GM12878 (cell line): Measurements from ENCODE around the gene SF3A1. TPM values are rescaled to one million over a fixed set of nuclear protein-coding genes. Genes with fewer than 3 reads are reported as not detected.
A peak's percentile ranks its signal among the peaks of the same experiment; 100 is the strongest.

Experiments used
- ATAC-seq: fragments of 200-7000 bp; cut with Tn5 transposase; 3 replicates; pipeline ENCODE4 v1.9.1; 2020; ENCODE audit warnings: mild to moderate bottlenecking, moderate library complexity
- BruUV-seq: library from RNA; stranded (reverse); fragments of 400-500 nt; replicated peaks from 2 replicates; lab custom pipeline; 2021; lab: Mats Ljungman, UMichigan
- CTCF ChIA-PET: fragments of 300-600 bp; sonication (Branson Sonifier 250); formaldehyde crosslinking; extraction: SDS; loops from one replicate; lab custom pipeline; 2021; ENCODE audit warnings: inconsistent platforms; lab: Yijun Ruan, JAX
- POLR2A ChIA-PET: fragments of 350-600 bp; formaldehyde crosslinking; extraction: SDS; loops from one replicate; lab custom pipeline; 2021; ENCODE audit warnings: inconsistent platforms; lab: Charles Lee
- RAD21 ChIA-PET: fragments of 300-600 bp; sonication (Branson Sonifier 250); formaldehyde crosslinking; loops from one replicate; lab custom pipeline; 2023; ENCODE audit warnings: antibody characterized with exemption; ENCODE audit not compliant: unreplicated experiment; lab: Charles Lee
- SMC1A ChIA-PET: fragments of 300-600 bp; sonication (Branson Sonifier 250); formaldehyde crosslinking; loops from one replicate; lab custom pipeline; 2023; ENCODE audit not compliant: unreplicated experiment, uncharacterized antibody; lab: Charles Lee
- DNase-seq: peaks from one replicate; pipeline ENCODE4 v3.0.0-alpha.2; 2011; ENCODE audit warnings: low read depth, low spot score
- FAIRE-seq: peaks from 3 replicates; lab custom pipeline; 2011; peaks lifted over from hg19 to GRCh38; lab: Jason Lieb, UNC
- H2AFZ ChIP-seq: 2 replicates; pipeline ENCODE4 v1.6.0; 2011; ENCODE audit warnings: low read depth, low read length, control low read depth; ENCODE audit not compliant: control insufficient read depth
- H3K27ac ChIP-seq: 2 replicates; pipeline ENCODE4 v1.5.1; 2011; ENCODE audit warnings: control low read depth; ENCODE audit not compliant: control insufficient read depth, insufficient read depth
- H3K27me3 ChIP-seq, 2 experiments: replicated peaks in 1 of 2; 2 replicates each; pipeline versions ENCODE4 v1.6.0 to v1.6.1; 2011; ENCODE audit warnings: low read length in 1 of 2; ENCODE audit not compliant: control insufficient read depth in 2 of 2, insufficient read depth in 2 of 2
- H3K36me3 ChIP-seq, 2 experiments: 2 replicates each; pipeline ENCODE4 v1.5.1; 2011; ENCODE audit warnings: low read length in 1 of 2; ENCODE audit not compliant: control insufficient read depth in 2 of 2, insufficient read depth in 2 of 2
- H3K4me1 ChIP-seq: 2 replicates; pipeline ENCODE4 v1.6.1; 2011; ENCODE audit warnings: mild to moderate bottlenecking, low read length, moderate library complexity, mixed read lengths; ENCODE audit not compliant: control insufficient read depth, insufficient read depth
- H3K4me2 ChIP-seq: 2 replicates; pipeline ENCODE4 v1.6.0; 2011; ENCODE audit warnings: control low read depth; ENCODE audit not compliant: control insufficient read depth, insufficient read depth
- H3K4me3 ChIP-seq: fragments of 200-600 bp; sonication (generic); 2 replicates; pipeline ENCODE4 v1.5.1; 2016
- H3K79me2 ChIP-seq: 2 replicates; pipeline ENCODE4 v1.6.0; 2011; ENCODE audit warnings: low read length; ENCODE audit not compliant: control insufficient read depth, insufficient read depth
- H3K9ac ChIP-seq: 2 replicates; pipeline ENCODE4 v1.8.0; 2011; ENCODE audit warnings: low read length, control low read depth, mixed read lengths; ENCODE audit not compliant: control insufficient read depth, insufficient read depth
- H3K9me3 ChIP-seq: replicated peaks from 3 replicates; pipeline ENCODE4 v1.5.1; 2011; ENCODE audit warnings: mild to moderate bottlenecking, low read length; ENCODE audit not compliant: control insufficient read depth, insufficient read depth
- H4K20me1 ChIP-seq: 2 replicates; pipeline ENCODE4 v1.6.0; 2011; ENCODE audit not compliant: control insufficient read depth, insufficient read depth
- ELK1 ChIP-seq: IDR thresholded peaks from 2 replicates; pipeline ENCODE4 v1.6.1; 2012; ENCODE audit warnings: low read depth, low read length, improper control_type of control experiment
- GATAD2B ChIP-seq: fragments of 450-650 bp; conservative IDR thresholded peaks from 2 replicates; pipeline ENCODE4 v1.6.1; 2017; ENCODE audit warnings: low read depth, mild to moderate bottlenecking, moderate library complexity
- HCFC1 ChIP-seq: fragments of 150-350 bp; IDR thresholded peaks from 2 replicates; pipeline ENCODE4 v1.6.1; 2014; ENCODE audit warnings: low read length
- IKZF1 ChIP-seq: fragments of 450-650 bp; conservative IDR thresholded peaks from 2 replicates; pipeline ENCODE4 v1.6.1; 2017; ENCODE audit warnings: antibody characterized with exemption, mild to moderate bottlenecking
- NBN ChIP-seq: fragments of 450-650 bp; IDR thresholded peaks from 2 replicates; pipeline ENCODE4 v1.6.1; 2016
- NFYA ChIP-seq: IDR thresholded peaks from 2 replicates; pipeline ENCODE4 v1.6.1; 2011; ENCODE audit warnings: low read depth, mild to moderate bottlenecking, low read length, improper control_type of control experiment, borderline replicate concordance
- PAX5 ChIP-seq: IDR thresholded peaks from 2 replicates; pipeline ENCODE4 v1.6.1; 2011; ENCODE audit warnings: low read depth, low read length, borderline replicate concordance
- SREBF1 ChIP-seq: IDR thresholded peaks from 2 replicates; pipeline ENCODE4 v1.6.1; 2012; ENCODE audit warnings: mild to moderate bottlenecking, low read length
- STAT1 ChIP-seq: fragments of 450-650 bp; conservative IDR thresholded peaks from 2 replicates; pipeline ENCODE4 v1.6.1; 2014; ENCODE audit warnings: antibody characterized with exemption, mild to moderate bottlenecking
- WGBS: methylation state at CpG from one replicate; pipeline ENCODE4 v1.1.6; 2016; ENCODE audit warnings: low lambda C conversion rate; ENCODE audit not compliant: insufficient replicate concordance, insufficient coverage; ENCODE audit errors: missing lambda C conversion rate; 5-methylcytosine and 5-hydroxymethylcytosine counted together
- in situ Hi-C: fragments of 300-500 bp; cut with MboI; formaldehyde crosslinking; loops from 9 replicates; pipeline ENCODE4 v1.14.3; 2018; ENCODE audit warnings: mixed read lengths
- intact Hi-C: fragments of 100-400 bp; cut with micrococcal nuclease; formaldehyde crosslinking; loops from one replicate; pipeline ENCODE4 v1.14.2; 2022; ENCODE audit not compliant: unreplicated experiment
- polyA plus RNA-seq, 11 experiments: library from polyadenylated mRNA; depleted of rRNA in 4 of 11; unstranded in 6 of 11; stranded (reverse) in 5 of 11; fragments of >200 nt; fragmentation: Nextera tagmentation in 4 of 11; fragmentation: Illumina TruSeq in 1 of 11; extraction: Ambion mirVana in 4 of 11; extraction: Trizol in 1 of 11; gene quantifications; 1 replicate in 1 of 11; 2 replicates in 10 of 11; pipeline versions ENCODE4 v1.2.1 to v1.2.3, GENCODE V29; 2011 to 2016; ENCODE audit warnings: inconsistent platforms in 2 of 11, missing spikeins in 2 of 11, low read depth in 1 of 11
- total RNA-seq, 4 experiments: library from RNA; depleted of rRNA in 3 of 4; stranded (reverse); fragments of >200 nt in 3 of 4; fragmentation: Illumina TruSeq in 1 of 4; extraction: Trizol in 1 of 4; gene quantifications; 2 replicates each; pipeline versions ENCODE4 v1.2.1 to v1.2.3, GENCODE V29; 2013 to 2021
- TF ChIP-seq, protein P1 (sequence below): fragments of 450-650 bp; IDR thresholded peaks from 2 replicates; pipeline ENCODE4 v1.6.1; 2018; ENCODE audit warnings: borderline replicate concordance, mild to moderate bottlenecking; ENCODE audit not compliant: partially characterized antibody

The SF3A1 gene
- total and polyA plus RNA-seq, 10 of the 15 experiments (the other 5 are each of a cell fraction or from before 2014, with no cell fraction given), result 10.4 to 239 (median 46.0) TPM

GRCh38 chr22:30348809-30349208 is 7.9 kb downstream of the SF3A1 start (continued):
- no peak for TF ChIP-seq SREBF1
- no peak for TF ChIP-seq HCFC1

DNA sequence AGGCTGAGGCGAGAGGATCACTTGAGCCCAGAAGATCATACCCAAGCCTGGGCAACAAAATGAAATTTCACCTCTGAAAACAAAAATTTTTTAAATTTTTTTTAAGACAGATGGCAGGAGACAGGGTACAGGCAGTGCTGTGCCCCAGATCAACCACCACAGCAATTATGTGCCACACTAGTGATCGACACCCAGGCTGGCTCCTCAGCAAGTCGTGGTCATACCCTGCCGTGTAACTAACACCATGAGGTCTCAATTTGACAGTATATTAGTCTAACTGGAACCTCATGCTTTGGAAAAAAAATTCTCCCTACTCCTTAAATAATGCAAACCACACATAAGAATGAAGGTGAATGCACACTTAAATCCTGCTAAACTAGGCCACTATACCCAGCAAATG is 8.3 kb downstream of the SF3A1 start:
- POLR2A ChIA-PET, result interaction anchor here (0.6 to 5.7 kb wide), 6 partner anchors 20 to 153 kb away, joined by 3 to 27 read pairs (median 5); partner anchors contain the start of gene TBC1D10A
- CTCF ChIA-PET, result interaction anchor here (1.3 to 6.0 kb wide), 3 partner anchors 10 to 85 kb away, joined by 3 to 44 read pairs (median 4); partner anchors contain the start of gene CASTOR1
- no peak for DNase-seq
- 33% methylated on average over 4 of the region's 4 CpGs for WGBS
- Histone ChIP-seq H3K9me3 (no peaks in the 10 kb centered on the region), H3K27me3 (no peaks in the 10 kb centered on the region), H3K9ac (peak overlapping the region; percentile 28; the same call in 1 of the 2 replicates), H4K20me1 (no peaks in the 10 kb centered on the region), H2AFZ (no peak overlapping the region), H3K4me1 (peaks cover 13% of the 10 kb centered on the region), H3K79me2 (peaks cover 50% of the 10 kb centered on the region), H3K27ac (peak overlapping the region; percentile 77), H3K4me2 (peak overlapping the region; percentile 49), H3K36me3 (peaks cover 26 to 44% of the 10 kb centered on the region in 2 experiments), H3K4me3 (peak overlapping the region; percentile 28; the same call in 1 of the 2 replicates)
- ATAC-seq, result peak; percentile 74
- BruUV-seq, result no TSS peak
- FAIRE-seq, result no peak
- intact Hi-C loops (no loop called here), in situ Hi-C loops (no loop called here)
- TF ChIP-seq NBN, result no peak
- TF ChIP-seq GATAD2B, result no peak
- no peak for TF ChIP-seq IKZF1
- TF ChIP-seq, protein P1, sequence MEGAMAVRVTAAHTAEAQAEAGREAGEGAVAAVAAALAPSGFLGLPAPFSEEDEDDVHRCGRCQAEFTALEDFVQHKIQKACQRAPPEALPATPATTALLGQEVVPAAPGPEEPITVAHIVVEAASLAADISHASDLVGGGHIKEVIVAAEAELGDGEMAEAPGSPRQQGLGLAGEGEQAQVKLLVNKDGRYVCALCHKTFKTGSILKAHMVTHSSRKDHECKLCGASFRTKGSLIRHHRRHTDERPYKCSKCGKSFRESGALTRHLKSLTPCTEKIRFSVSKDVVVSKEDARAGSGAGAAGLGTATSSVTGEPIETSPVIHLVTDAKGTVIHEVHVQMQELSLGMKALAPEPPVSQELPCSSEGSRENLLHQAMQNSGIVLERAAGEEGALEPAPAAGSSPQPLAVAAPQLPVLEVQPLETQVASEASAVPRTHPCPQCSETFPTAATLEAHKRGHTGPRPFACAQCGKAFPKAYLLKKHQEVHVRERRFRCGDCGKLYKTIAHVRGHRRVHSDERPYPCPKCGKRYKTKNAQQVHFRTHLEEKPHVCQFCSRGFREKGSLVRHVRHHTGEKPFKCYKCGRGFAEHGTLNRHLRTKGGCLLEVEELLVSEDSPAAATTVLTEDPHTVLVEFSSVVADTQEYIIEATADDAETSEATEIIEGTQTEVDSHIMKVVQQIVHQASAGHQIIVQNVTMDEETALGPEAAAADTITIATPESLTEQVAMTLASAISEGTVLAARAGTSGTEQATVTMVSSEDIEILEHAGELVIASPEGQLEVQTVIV, result no peak
- no peak for TF ChIP-seq NFYA
- TF ChIP-seq STAT1, result no peak
- TF ChIP-seq ELK1, result no peak
- TF ChIP-seq PAX5, result no peak
- RAD21 ChIA-PET, result interaction anchor here (0.6 to 3.4 kb wide), 5 partner anchors 22 to 60 kb away, joined by 3 to 22 read pairs (median 4); partner anchors contain the start of gene TBC1D10A
- SMC1A ChIA-PET, result interaction anchor here (1.0 to 2.4 kb wide), 3 partner anchors 12 to 60 kb away, joined by 4 to 8 read pairs (median 4); no protein-coding TSS in a partner anchor
